ENCODE data around the gene DARS2.
A peak's percentile ranks its signal among the peaks of the same experiment; 100 is the strongest.

DNA sequence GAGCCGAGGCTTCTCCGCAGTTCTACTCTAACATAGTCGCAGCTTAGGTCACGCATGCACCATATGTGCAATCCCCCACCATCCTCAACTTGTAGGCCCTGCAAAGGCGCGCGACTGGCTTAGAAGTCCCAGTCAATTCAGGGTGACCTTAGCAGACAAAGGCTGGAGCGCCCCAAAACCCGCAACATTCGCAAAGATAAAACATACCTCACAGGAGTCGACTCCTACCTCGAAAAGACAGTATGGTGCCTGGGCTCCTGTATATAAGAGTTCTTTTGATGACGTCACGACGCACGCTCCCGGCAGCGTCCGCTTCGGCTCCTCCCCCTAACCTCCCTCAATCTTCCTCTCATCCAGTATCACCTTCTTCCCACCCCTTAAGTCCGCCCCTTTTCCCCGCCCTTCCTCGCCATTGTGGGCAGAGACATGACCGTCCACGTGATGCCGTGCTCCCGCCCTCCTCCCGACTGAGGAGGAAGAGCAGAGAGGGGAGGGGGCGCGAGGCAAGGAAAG lies 43.3 kb downstream of the DARS2 start, which contains the start of gene GAS5:
- TF ChIP-seq CTCF (IDR thresholded peaks at IDR 0.05) = no peak
- TF ChIP-seq EP300 (IDR thresholded peaks at IDR 0.05) = no peak
- TF ChIP-seq POLR2A (IDR thresholded peaks at IDR 0.05; ENCODE audit: low read depth) = peak; percentile 97
- peak; percentile 93 to 99 for TF ChIP-seq POLR2AphosphoS5 (IDR thresholded peaks at IDR 0.05)
